Measurements from ENCODE around the gene MASP1. TPM values are rescaled to one million over a fixed set of nuclear protein-coding genes. Genes with fewer than 3 reads are reported as not detected.

Gene MASP1
- total RNA-seq, 1 experiment from 2014 or later: 1.0 TPM

DNA sequence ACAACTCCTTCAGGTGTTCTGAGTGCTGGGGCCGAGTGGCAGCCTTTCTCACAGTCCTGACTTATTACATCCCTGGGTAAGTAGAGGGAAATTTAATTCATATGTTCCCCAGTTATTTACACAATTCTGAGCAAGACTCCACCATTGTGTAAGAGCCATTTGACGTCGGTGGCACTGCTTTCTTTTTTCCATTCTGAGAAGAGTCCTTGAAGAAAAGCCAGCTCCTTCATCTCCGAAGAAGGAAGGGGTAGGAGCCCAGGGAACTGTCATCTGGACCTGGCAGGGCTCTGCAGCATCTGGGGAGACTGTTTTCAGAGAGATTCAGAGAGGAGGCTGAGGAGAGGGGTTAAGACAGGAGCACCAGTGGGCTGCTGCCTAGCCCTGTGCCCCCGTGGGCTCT is 22.6 kb upstream of the MASP1 start:
- no peaks in the 10 kb centered on the region for H4K20me1 ChIP-seq (ENCODE audit: control insufficient read depth, insufficient read depth, insufficient read length)
- no peak for DNase-seq
- H3K4me3 Mint-ChIP-seq: no peak overlapping the region
- no peaks in the 10 kb centered on the region for H3K9me3 ChIP-seq (ENCODE audit: control insufficient read depth, low read depth, low read length)
- H3K23ac ChIP-seq (ENCODE audit: insufficient read length, low read depth, low read length): no peak overlapping the region
- H3K4me1 ChIP-seq (ENCODE audit: insufficient read depth, low read length): peaks cover 3% of the 10 kb centered on the region; the same call in 1 of the 2 replicates
- H3K36me3 Mint-ChIP-seq (ENCODE audit: insufficient read depth in 1 of 3, low read depth in 3 of 3): peaks cover 0 to 5% (median 1%) of the 10 kb centered on the region in 3 experiments; a peak in 2 of 7 replicates
- no peak overlapping the region for H2AFZ ChIP-seq (ENCODE audit: low read length)
- peaks cover 3 to 5% of the 10 kb centered on the region in 2 experiments; a peak in 4 of 5 replicates for H3K9me3 Mint-ChIP-seq
- no peak overlapping the region for H2BK5ac ChIP-seq (ENCODE audit: insufficient read length, low read length)
- H3K56ac ChIP-seq (ENCODE audit: insufficient read length, low read depth, low read length): no peak overlapping the region
- H3K4ac ChIP-seq (ENCODE audit: low read depth, low read length): no peak overlapping the region
- H3K4me1 Mint-ChIP-seq: peaks cover 15 to 17% of the 10 kb centered on the region in 2 experiments
- H3K79me2 ChIP-seq (ENCODE audit: insufficient read depth, low read length): no peaks in the 10 kb centered on the region
- no peak overlapping the region for H2BK120ac ChIP-seq (ENCODE audit: low read depth, low read length, poor library complexity, severe bottlenecking)
- no CpG with 5 or more reads among the region's 5 CpGs for WGBS (ENCODE audit: extremely low coverage, insufficient read length, low lambda C conversion rate)
- H4K5ac ChIP-seq (ENCODE audit: insufficient read length, low read depth, low read length): no peak overlapping the region
- no peaks in the 10 kb centered on the region for H3K79me1 ChIP-seq (ENCODE audit: insufficient read depth, low read depth, low read length, poor library complexity, severe bottlenecking)
- no peak overlapping the region for H3K27ac Mint-ChIP-seq
- no peak overlapping the region for H2AK5ac ChIP-seq (ENCODE audit: insufficient read length, low read length)
- no peaks in the 10 kb centered on the region for H3K27me3 ChIP-seq (ENCODE audit: insufficient read depth, low read length)
- H2BK15ac ChIP-seq (ENCODE audit: low read depth, low read length): no peak overlapping the region
- H2BK12ac ChIP-seq (ENCODE audit: insufficient read length, low read depth, low read length): no peak overlapping the region
- H2BK20ac ChIP-seq (ENCODE audit: low read depth, low read length, poor library complexity, severe bottlenecking): no peak overlapping the region
- no peak overlapping the region for H4K8ac ChIP-seq (replicated peaks; ENCODE audit: insufficient read length, low read depth, low read length)
- no peak for TF ChIP-seq CTCF (conservative IDR thresholded peaks at IDR 0.05)
- no peak overlapping the region for H4K91ac ChIP-seq (ENCODE audit: insufficient read length, low read depth, low read length)
- no peak overlapping the region for H3K18ac ChIP-seq (ENCODE audit: insufficient read length, low read depth, low read length)
- no peak overlapping the region for H3K27ac ChIP-seq (ENCODE audit: insufficient read length, low read depth, low read length)
- H3K27me3 Mint-ChIP-seq (ENCODE audit: low read depth): peaks cover 12% of the 10 kb centered on the region
- no peak overlapping the region for H3T11ph ChIP-seq (ENCODE audit: low read length)
- H3K14ac ChIP-seq (ENCODE audit: insufficient read depth, low read length): no peak overlapping the region
- H3K4me2 ChIP-seq (ENCODE audit: insufficient read depth, insufficient read length, low read length): no peak overlapping the region
- no peak overlapping the region for H3K9ac ChIP-seq (ENCODE audit: extremely low read depth, insufficient read length, low read length)
- no peaks in the 10 kb centered on the region for H3K23me2 ChIP-seq (ENCODE audit: insufficient read length, low read depth, low read length, poor library complexity, severe bottlenecking)

All from H9 (cell line).